ENCODE measurements around the gene ZMYND12. TPM values are rescaled to one million over a fixed set of nuclear protein-coding genes. Genes with fewer than 3 reads are reported as not detected.

Gene ZMYND12
- total RNA-seq, 2 donors from 2014 or later, result 2.9 to 3.5 TPM

- intact Hi-C loops (cut with DNase I), result no loop called here
- DNase-seq, result no peak
- no peak for TF ChIP-seq CTCF (IDR thresholded peaks at IDR 0.05)
- Histone ChIP-seq H3K36me3 (no peaks in the 10 kb centered on the region), H3K4me1 (no peaks in the 10 kb centered on the region), H3K27me3 (no peaks in the 10 kb centered on the region), H3K27ac (no peak overlapping the region), H3K9me3 (no peaks in the 10 kb centered on the region), H3K9ac (ENCODE audit: low read depth in 2 of 2, low read length in 2 of 2) (no peak overlapping the region), H3K4me3 (no peak overlapping the region)
Observed at GRCh38 chr1:42417166-42417565, 38.7 kb downstream of the ZMYND12 start.

- no peak for TF ChIP-seq CTCF (IDR thresholded peaks at IDR 0.05)
- no peaks in the 10 kb centered on the region for H3K9me3 ChIP-seq
- no peak overlapping the region for H3K4me3 ChIP-seq
- H3K9ac ChIP-seq (ENCODE audit: low read depth in 2 of 2, low read length in 2 of 2), result no peak overlapping the region
- no peaks in the 10 kb centered on the region for H3K4me1 ChIP-seq
- H3K27me3 ChIP-seq, result no peaks in the 10 kb centered on the region
- no peak for DNase-seq
- intact Hi-C loops (cut with DNase I), result no loop called here
- no peaks in the 10 kb centered on the region for H3K36me3 ChIP-seq
- H3K27ac ChIP-seq, result no peak overlapping the region
Observed at GRCh38 chr1:42414551-42415496, 41.0 kb downstream of the ZMYND12 start.

- intact Hi-C loops (cut with DNase I), result no loop called here
- Histone ChIP-seq H3K9me3 (no peaks in the 10 kb centered on the region), H3K27ac (no peak overlapping the region), H3K4me1 (no peaks in the 10 kb centered on the region), H3K36me3 (no peaks in the 10 kb centered on the region), H3K4me3 (no peak overlapping the region), H3K9ac (ENCODE audit: low read depth in 2 of 2, low read length in 2 of 2) (no peak overlapping the region), H3K27me3 (no peaks in the 10 kb centered on the region)
- TF ChIP-seq CTCF (IDR thresholded peaks at IDR 0.05), result no peak
- DNase-seq, result no peak
Observed at GRCh38 chr1:42403880-42404400, 51.9 kb downstream of the ZMYND12 start.

- no peaks in the 10 kb centered on the region for H3K9me3 ChIP-seq
- no peaks in the 10 kb centered on the region for H3K4me1 ChIP-seq
- H3K36me3 ChIP-seq, result no peaks in the 10 kb centered on the region
- H3K4me3 ChIP-seq, result no peak overlapping the region
- no peak for DNase-seq
- no peak overlapping the region for H3K27ac ChIP-seq
- no peaks in the 10 kb centered on the region for H3K27me3 ChIP-seq
- intact Hi-C loops (cut with DNase I), result no loop called here
- H3K9ac ChIP-seq (ENCODE audit: low read depth in 2 of 2, low read length in 2 of 2), result no peak overlapping the region
- no peak for TF ChIP-seq CTCF (IDR thresholded peaks at IDR 0.05)
Observed at GRCh38 chr1:42399315-42400100, 56.3 kb downstream of the ZMYND12 start.

- Histone ChIP-seq H3K27me3 (no peaks in the 10 kb centered on the region), H3K9ac (ENCODE audit: low read depth in 2 of 2, low read length in 2 of 2) (no peak overlapping the region), H3K9me3 (no peaks in the 10 kb centered on the region), H3K27ac (peak overlapping the region; percentile 34), H3K4me3 (no peak overlapping the region), H3K4me1 (no peaks in the 10 kb centered on the region), H3K36me3 (no peaks in the 10 kb centered on the region)
- DNase-seq, result peak; percentile 42
- TF ChIP-seq CTCF (IDR thresholded peaks at IDR 0.05), result no peak
- intact Hi-C loops (cut with DNase I), result no loop called here
Observed at GRCh38 chr1:42392967-42393848, 62.6 kb downstream of the ZMYND12 start.
